GM12875 (cell line): ENCODE data around the gene ZNF384.

Experiments used
- H3K4me3 ChIP-seq: one replicate; pipeline ENCODE4 v1.5.1; 2011; ENCODE audit warnings: low read depth, low read length, control low read depth
- TF ChIP-seq, protein P1 (sequence below): IDR thresholded peaks from 2 replicates; pipeline ENCODE4 v1.5.1; 2011; ENCODE audit warnings: low read depth, mild to moderate bottlenecking, control low read depth, inconsistent platforms, low read length, moderate library complexity, borderline replicate concordance; ENCODE audit not compliant: insufficient read depth

ZNF384 gene

GRCh38 chr12:6666211-6666610 is 23.0 kb downstream of the ZNF384 start:
- H3K4me3 ChIP-seq: no peak overlapping the region
- TF ChIP-seq, protein P1, sequence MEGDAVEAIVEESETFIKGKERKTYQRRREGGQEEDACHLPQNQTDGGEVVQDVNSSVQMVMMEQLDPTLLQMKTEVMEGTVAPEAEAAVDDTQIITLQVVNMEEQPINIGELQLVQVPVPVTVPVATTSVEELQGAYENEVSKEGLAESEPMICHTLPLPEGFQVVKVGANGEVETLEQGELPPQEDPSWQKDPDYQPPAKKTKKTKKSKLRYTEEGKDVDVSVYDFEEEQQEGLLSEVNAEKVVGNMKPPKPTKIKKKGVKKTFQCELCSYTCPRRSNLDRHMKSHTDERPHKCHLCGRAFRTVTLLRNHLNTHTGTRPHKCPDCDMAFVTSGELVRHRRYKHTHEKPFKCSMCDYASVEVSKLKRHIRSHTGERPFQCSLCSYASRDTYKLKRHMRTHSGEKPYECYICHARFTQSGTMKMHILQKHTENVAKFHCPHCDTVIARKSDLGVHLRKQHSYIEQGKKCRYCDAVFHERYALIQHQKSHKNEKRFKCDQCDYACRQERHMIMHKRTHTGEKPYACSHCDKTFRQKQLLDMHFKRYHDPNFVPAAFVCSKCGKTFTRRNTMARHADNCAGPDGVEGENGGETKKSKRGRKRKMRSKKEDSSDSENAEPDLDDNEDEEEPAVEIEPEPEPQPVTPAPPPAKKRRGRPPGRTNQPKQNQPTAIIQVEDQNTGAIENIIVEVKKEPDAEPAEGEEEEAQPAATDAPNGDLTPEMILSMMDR: no peak

GRCh38 chr12:6664902-6665301 is 24.3 kb downstream of the ZNF384 start:
- TF ChIP-seq, protein P1: no peak
- H3K4me3 ChIP-seq: no peak overlapping the region

DNA sequence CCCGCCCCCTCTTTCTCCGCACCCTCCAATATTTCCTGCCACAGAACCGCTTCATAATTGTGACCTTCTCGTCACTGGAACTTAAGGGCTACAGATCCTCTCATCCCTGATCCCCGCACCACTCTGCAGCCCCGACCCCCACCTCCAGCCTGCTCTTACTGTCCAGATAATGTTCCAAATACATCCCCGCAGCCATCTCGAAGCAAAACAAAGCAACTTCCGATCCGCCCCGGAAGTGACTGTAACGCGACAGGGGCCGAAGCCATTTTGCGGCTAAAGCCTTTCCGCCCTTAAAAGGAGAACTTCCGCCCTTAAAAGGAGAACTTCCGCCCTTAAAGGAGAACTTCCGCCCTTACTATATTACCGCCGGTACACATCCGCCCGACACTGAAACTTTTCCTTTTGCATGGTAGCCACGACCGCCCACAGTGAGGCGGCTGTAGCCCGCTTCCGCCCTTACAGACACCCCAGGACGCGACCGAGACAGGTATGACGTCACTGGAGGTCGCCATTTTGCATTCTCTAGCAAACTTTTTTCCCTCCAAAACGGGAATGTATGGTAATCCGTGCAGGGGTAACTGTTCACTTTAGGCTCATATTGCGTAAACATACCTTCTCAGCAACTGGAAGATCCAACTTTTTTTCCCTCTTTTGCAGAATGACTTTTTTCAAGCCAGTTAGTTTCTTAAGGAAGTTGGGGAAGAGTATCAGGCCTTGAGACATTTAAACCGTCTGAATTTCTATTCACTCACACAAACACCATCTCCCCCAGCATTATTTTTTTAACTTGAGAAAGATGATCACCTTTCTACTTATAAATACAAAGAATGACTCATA is 26.1 kb downstream of the ZNF384 start, which contains the start of gene ING4:
TSS of gene ING4 (minus strand) at position 214 of the 837 bp plus-strand sequence. CDS start at position 196, 18 bp downstream.
- H3K4me3 ChIP-seq: peak within 1 kb of the TSS; percentile 72
- TF ChIP-seq, protein P1: no peak

GRCh38 chr12:6662602-6662905 is 26.6 kb downstream of the ZNF384 start:
- TF ChIP-seq, protein P1: no peak
- peak overlapping the region; percentile 72 for H3K4me3 ChIP-seq

DNA sequence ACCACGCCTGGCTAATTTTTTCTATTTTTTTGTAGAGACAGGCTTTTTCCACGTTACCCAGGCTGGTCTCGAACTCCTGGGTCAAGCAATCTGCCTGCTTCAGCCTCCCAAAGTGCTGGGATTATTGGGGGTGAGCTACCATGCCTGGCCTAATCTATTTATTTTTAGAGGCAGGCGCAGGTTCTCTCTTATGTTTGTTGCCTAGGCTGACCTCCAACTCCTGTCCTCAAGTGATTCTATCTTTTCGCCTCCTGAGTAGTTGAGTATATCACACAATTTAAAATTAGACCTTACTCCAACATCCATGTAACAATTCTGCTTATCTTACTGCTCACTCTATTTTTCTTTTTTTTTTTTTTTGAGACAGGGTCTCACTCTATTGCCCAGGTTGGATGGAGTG is 35.2 kb downstream of the ZNF384 start:
- no peak overlapping the region for H3K4me3 ChIP-seq
- TF ChIP-seq, protein P1: no peak

- H3K4me3 ChIP-seq: no peak overlapping the region
- TF ChIP-seq, protein P1: no peak
Observed at GRCh38 chr12:6653342-6653741, 35.8 kb downstream of the ZNF384 start.

DNA sequence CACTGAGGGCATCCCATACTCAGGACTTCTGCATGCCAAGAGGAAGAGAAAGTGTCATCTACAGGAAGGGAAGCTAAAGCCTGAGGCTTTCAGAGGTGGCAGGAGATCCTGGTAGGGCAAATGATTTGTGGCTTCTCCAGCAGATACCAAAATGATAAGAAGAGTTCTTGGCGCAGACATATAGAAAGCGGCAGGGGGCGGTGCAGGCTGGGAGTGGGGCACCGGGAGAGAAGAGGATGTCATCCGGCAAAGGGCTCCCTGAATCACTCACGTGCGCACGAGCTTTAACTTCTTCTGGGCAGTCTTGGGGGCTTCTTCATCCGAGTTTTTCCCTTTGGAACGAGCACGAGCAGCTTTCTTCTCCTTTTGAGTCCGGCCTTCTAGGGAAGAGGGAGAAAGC is 36.8 kb downstream of the ZNF384 start:
- H3K4me3 ChIP-seq: no peak overlapping the region
- TF ChIP-seq, protein P1: no peak
